Measurements from ENCODE around the gene VPS11.

DNA sequence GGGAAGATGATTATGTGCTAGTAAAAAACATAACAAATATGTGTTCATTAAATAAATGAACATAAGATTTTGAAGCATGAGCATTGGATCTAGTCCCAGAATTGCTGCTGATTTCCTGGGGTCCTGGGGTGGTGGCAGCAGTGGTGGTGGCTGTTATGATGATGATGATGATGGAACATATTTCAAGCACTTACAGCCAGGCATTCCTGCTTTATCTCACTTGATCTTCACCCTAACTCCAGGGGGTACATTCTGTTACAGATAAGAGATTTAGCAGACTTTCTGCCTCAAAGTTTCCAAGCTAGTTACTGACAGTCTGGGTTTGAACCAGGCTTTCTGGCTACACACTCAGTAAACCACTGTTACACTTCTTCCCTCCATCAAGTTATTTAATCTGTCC lies 43.9 kb upstream of the VPS11 start:
- TF ChIP-seq, protein P1, sequence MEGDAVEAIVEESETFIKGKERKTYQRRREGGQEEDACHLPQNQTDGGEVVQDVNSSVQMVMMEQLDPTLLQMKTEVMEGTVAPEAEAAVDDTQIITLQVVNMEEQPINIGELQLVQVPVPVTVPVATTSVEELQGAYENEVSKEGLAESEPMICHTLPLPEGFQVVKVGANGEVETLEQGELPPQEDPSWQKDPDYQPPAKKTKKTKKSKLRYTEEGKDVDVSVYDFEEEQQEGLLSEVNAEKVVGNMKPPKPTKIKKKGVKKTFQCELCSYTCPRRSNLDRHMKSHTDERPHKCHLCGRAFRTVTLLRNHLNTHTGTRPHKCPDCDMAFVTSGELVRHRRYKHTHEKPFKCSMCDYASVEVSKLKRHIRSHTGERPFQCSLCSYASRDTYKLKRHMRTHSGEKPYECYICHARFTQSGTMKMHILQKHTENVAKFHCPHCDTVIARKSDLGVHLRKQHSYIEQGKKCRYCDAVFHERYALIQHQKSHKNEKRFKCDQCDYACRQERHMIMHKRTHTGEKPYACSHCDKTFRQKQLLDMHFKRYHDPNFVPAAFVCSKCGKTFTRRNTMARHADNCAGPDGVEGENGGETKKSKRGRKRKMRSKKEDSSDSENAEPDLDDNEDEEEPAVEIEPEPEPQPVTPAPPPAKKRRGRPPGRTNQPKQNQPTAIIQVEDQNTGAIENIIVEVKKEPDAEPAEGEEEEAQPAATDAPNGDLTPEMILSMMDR (IDR thresholded peaks at IDR 0.05 in 4 of 5, conservative IDR thresholded peaks at IDR 0.05 in 1 of 5): no peak
- no peak for TF ChIP-seq POLR2A (IDR thresholded peaks at IDR 0.05)
